Sigmoid colon (tissue), 4 donors: Measurements from ENCODE around the gene DYDC1.

Source experiments
- CTCF ChIP-seq, 4 experiments: fragments of 450-650 bp in 3 of 4; fragments of 200-600 bp in 1 of 4; IDR thresholded peaks; one replicate each; pipeline ENCODE4 v1.5.1; 2016 to 2019; ENCODE audit warnings: antibody characterized with exemption in 4 of 4, mild to moderate bottlenecking in 3 of 4, moderate library complexity in 2 of 4
- POLR2A ChIP-seq, 2 donors: fragments of 450-650 bp; IDR thresholded peaks; one replicate each; pipeline ENCODE4 v1.6.1; 2016; ENCODE audit warnings: antibody characterized with exemption in 2 of 2, mild to moderate bottlenecking in 2 of 2, moderate library complexity in 2 of 2
- POLR2AphosphoS5 ChIP-seq, 4 donors: sonication (generic); formaldehyde crosslinking; IDR thresholded peaks; one replicate each; pipeline ENCODE4 v1.6.1; 2017; ENCODE audit warnings: antibody characterized with exemption in 4 of 4

GRCh38 chr10:80320377-80320776 is 36.2 kb downstream of the DYDC1 start:
- TF ChIP-seq POLR2A (IDR thresholded peaks at IDR 0.05) (no peak), CTCF (IDR thresholded peaks at IDR 0.05) (no peak), POLR2AphosphoS5 (IDR thresholded peaks at IDR 0.05) (no peak)
